Right lobe of liver (tissue), 6 donors: ENCODE data around the gene CIC. TPM values are rescaled to one million over a fixed set of nuclear protein-coding genes. Genes with fewer than 3 reads are reported as not detected.
A peak's percentile ranks its signal among the peaks of the same experiment; 100 is the strongest.

Experiments used
- ATAC-seq, 4 donors: fragments of 200-7000 bp; cut with Tn5 transposase; one replicate each; pipeline ENCODE4 v1.9.1; 2020; ENCODE audit warnings: mild to moderate bottlenecking in 4 of 4, moderate library complexity in 4 of 4
- DNase-seq, 3 donors: peaks; one replicate each; pipeline ENCODE4 v3.0.0-alpha.2; 2020
- H3K27ac ChIP-seq, 3 donors: fragments of 200-600 bp; one replicate each; pipeline ENCODE4 v1.8.0; 2022
- H3K27me3 ChIP-seq, 2 donors: fragments of 200-600 bp; one replicate each; pipeline ENCODE4 v1.8.0; 2022
- H3K36me3 ChIP-seq, 4 donors: fragments of 200-600 bp; sonication (generic) in 1 of 4; one replicate each; pipeline versions ENCODE4 v1.5.1 to v1.8.0; 2017 to 2022; ENCODE audit warnings: control low read depth in 1 of 4
- H3K4me1 ChIP-seq, 4 donors: fragments of 200-600 bp; sonication (generic) in 1 of 4; one replicate each; pipeline versions ENCODE4 v1.5.1 to v1.8.0; 2017 to 2022; ENCODE audit warnings: control low read depth in 1 of 4
- H3K4me3 ChIP-seq, 3 donors: fragments of 200-600 bp; one replicate each; pipeline ENCODE4 v1.8.0; 2022
- H3K9me3 ChIP-seq, 4 donors: fragments of 200-600 bp; sonication (generic) in 1 of 4; one replicate each; pipeline versions ENCODE4 v1.5.1 to v1.8.0; 2017 to 2022; ENCODE audit warnings: control low read depth in 1 of 4
- CTCF ChIP-seq, 4 donors: fragments of 200-600 bp in 3 of 4; fragments of 450-650 bp in 1 of 4; IDR thresholded peaks; one replicate each; pipeline versions ENCODE4 v1.5.1 to v1.8.0; 2016 to 2022; ENCODE audit warnings: antibody characterized with exemption in 4 of 4, mild to moderate bottlenecking in 2 of 4
- POLR2A ChIP-seq: fragments of 450-650 bp; IDR thresholded peaks from one replicate; pipeline ENCODE4 v1.6.1; 2017; ENCODE audit warnings: antibody characterized with exemption, mild to moderate bottlenecking
- WGBS: methylation state at CpG from one replicate; pipeline ENCODE4 v1.1.6; 2018; ENCODE audit warnings: low coverage, low lambda C conversion rate; ENCODE audit not compliant: insufficient coverage; ENCODE audit errors: missing lambda C conversion rate; 5-methylcytosine and 5-hydroxymethylcytosine counted together
- intact Hi-C, 2 donors: fragments of 100-400 bp; cut with DNase I; formaldehyde crosslinking; loops; one replicate each; pipeline versions ENCODE4 v1.11.2 to v1.14.1; 2022
- total RNA-seq, 6 experiments: library from RNA; depleted of rRNA in 2 of 6; stranded (reverse); fragments of >200 nt in 2 of 6; fragmentation: NEBNext Ultra II Directional in 3 of 6; extraction: Animal tissue kit (Norgen Biotek cat#: 25700) in 3 of 6; gene quantifications; one replicate each; pipeline versions ENCODE4 v1.1.0 to v1.2.4, GENCODE V29; 2016 to 2023
- donor health status: DM: no; HTN: yes; CAD: no.
- donor health status: DM: no; HTN: no; CAD: no.
- donor health status: DM: no; HTN: no; CAD: no.
- donor health status: DM: no; HTN: yes; CAD: no.
- donor health status: DM: no; HTN: yes; CAD: no.

Gene CIC
- total RNA-seq, 6 experiments from 2014 or later: 19.9 to 53.6 (median 35.2) TPM

DNA sequence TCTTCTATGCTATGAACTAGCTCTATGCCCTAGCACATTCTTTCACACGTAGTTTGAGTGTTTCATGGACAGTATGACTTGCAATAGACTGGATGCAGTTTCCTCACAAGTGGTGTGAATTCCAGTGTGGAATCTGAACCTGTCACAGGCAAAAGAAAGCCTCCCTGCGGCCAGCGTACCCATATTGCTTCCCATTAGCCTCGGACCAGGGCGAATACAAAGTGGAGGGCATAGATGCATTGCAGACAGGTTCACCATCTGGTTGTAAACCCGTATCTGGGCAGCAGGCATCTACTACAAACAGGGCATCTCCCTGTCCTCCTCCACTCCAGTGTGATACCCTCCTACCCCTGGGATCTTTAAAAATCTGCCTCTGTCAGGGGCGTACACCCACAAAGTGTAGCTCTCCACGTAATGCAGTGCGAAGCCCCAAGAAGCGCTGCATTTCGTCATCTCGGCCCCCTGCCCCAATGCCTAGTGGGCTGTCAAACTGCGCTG, 1.4 kb upstream of the CIC start:
- Histone ChIP-seq H3K4me3 (peak overlapping the region; percentile 16 to 68 (median 66)), H3K27ac (peak overlapping the region; percentile 99 to 100 (median 100)), H3K36me3 (peaks cover 0 to 7% (median 2%) of the 10 kb centered on the region in 4 donors), H3K9me3 (no peaks in the 10 kb centered on the region), H3K4me1 (peaks cover 0 to 11% (median 2%) of the 10 kb centered on the region in 4 donors), H3K27me3 (no peaks in the 10 kb centered on the region)
- TF ChIP-seq POLR2A: no peak
- TF ChIP-seq CTCF (IDR thresholded peaks at IDR 0.05): no peak
- ATAC-seq (no peak), DNase-seq (peak in 1 of 3 donors; percentile 62)
- WGBS: 11% methylated on average over 11 of the region's 13 CpGs
- intact Hi-C loops: no loop called here

- ATAC-seq (peak; percentile 70 to 80 (median 77)), DNase-seq (peak; percentile 98 to 100 (median 99))
- WGBS: 0% methylated on average over 23 of the region's 46 CpGs
These were observed 829 bp upstream of the CIC start for GRCh38 chr19:42268142-42268703.

GRCh38 chr19:42269478-42270345, 660 bp downstream of the CIC start:
- WGBS: 15% methylated on average over 7 of the region's 10 CpGs
- no peak for ATAC-seq
- H3K4me3 ChIP-seq: peak overlapping the region; percentile 56 to 62 (median 60)
- peaks cover 0 to 24% (median 8%) of the 10 kb centered on the region in 4 donors for H3K36me3 ChIP-seq
- intact Hi-C loops: no loop called here
- no peaks in the 10 kb centered on the region for H3K9me3 ChIP-seq
- no peaks in the 10 kb centered on the region for H3K27me3 ChIP-seq
- TF ChIP-seq CTCF (IDR thresholded peaks at IDR 0.05): no peak
- DNase-seq: peak in 2 of 3 donors; percentile 44 to 60
- peaks cover 0 to 11% (median 4%) of the 10 kb centered on the region in 4 donors for H3K4me1 ChIP-seq
- H3K27ac ChIP-seq: peak overlapping the region; percentile 88 to 98 (median 89)

More at GRCh38 chr19:42268142-42268703, 829 bp upstream of the CIC start:
- TF ChIP-seq CTCF (IDR thresholded peaks at IDR 0.05) (no peak), POLR2A (peak; percentile 93)
- Histone ChIP-seq H3K4me3 (peak overlapping the region; percentile 63 to 68 (median 66)), H3K27ac (peak overlapping the region; percentile 99 to 100 (median 100)), H3K27me3 (no peaks in the 10 kb centered on the region), H3K4me1 (peaks cover 0 to 11% (median 2%) of the 10 kb centered on the region in 4 donors), H3K9me3 (no peaks in the 10 kb centered on the region), H3K36me3 (peaks cover 0 to 13% (median 5%) of the 10 kb centered on the region in 4 donors)
- intact Hi-C loops: no loop called here

DNA sequence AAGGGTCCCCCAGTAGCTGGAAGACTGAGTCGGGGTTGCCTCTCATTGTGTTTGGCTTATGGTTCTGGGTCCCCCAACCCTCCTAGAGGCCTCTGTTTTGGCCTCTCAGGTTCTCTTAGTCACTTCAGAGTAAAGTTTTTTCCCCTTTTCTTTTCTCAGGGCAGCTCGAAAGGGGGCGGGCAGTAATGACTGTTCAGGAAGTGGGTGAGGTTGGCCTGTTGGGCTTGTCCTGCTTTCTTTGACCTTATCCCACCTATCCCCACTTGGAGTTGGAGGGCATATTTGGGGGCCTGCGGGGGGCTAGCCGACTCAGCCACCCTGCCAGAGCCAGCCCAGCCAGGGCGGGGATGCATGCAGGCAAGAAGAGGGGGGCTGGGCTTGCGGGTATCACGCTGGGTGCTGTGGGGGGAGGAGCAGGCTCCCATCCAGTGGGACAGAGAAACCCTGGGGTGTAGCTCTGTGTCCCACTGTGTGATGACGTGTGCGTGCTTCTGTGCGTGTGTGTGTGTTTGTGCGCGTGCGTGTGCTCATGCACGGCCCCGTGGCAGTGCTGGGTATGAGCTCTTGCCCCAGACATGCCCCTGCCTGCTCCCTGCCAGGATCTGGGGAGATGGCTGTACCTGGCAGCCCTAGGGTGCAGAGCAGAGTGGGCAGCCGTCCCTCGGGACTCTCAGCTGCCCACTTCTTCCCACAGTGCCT, 1.4 kb downstream of the CIC start:
- peaks cover 0 to 25% (median 8%) of the 10 kb centered on the region in 4 donors for H3K36me3 ChIP-seq
- DNase-seq (peak; percentile 77 to 84 (median 80)), ATAC-seq (peak; percentile 2 to 12 (median 9))
- peak overlapping the region; percentile 88 to 98 (median 89) for H3K27ac ChIP-seq
- intact Hi-C loops: no loop called here
- H3K4me1 ChIP-seq: peaks cover 0 to 16% (median 4%) of the 10 kb centered on the region in 4 donors
- H3K27me3 ChIP-seq: no peaks in the 10 kb centered on the region
- peak overlapping the region; percentile 56 to 62 (median 60) for H3K4me3 ChIP-seq
- no peaks in the 10 kb centered on the region for H3K9me3 ChIP-seq
- TF ChIP-seq POLR2A: peak; percentile 62
- TF ChIP-seq CTCF (IDR thresholded peaks at IDR 0.05): no peak
- WGBS: 1% methylated on average over 10 of the region's 18 CpGs
